ENCODE data around the gene ALKAL2.
"Not testable (repeated sequence)": the region's sequence is repeated elsewhere in the genome, so short reads cannot be mapped to it uniquely, and the experiment has no call there.

Gene ALKAL2, protein sequence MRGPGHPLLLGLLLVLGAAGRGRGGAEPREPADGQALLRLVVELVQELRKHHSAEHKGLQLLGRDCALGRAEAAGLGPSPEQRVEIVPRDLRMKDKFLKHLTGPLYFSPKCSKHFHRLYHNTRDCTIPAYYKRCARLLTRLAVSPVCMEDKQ

DNA sequence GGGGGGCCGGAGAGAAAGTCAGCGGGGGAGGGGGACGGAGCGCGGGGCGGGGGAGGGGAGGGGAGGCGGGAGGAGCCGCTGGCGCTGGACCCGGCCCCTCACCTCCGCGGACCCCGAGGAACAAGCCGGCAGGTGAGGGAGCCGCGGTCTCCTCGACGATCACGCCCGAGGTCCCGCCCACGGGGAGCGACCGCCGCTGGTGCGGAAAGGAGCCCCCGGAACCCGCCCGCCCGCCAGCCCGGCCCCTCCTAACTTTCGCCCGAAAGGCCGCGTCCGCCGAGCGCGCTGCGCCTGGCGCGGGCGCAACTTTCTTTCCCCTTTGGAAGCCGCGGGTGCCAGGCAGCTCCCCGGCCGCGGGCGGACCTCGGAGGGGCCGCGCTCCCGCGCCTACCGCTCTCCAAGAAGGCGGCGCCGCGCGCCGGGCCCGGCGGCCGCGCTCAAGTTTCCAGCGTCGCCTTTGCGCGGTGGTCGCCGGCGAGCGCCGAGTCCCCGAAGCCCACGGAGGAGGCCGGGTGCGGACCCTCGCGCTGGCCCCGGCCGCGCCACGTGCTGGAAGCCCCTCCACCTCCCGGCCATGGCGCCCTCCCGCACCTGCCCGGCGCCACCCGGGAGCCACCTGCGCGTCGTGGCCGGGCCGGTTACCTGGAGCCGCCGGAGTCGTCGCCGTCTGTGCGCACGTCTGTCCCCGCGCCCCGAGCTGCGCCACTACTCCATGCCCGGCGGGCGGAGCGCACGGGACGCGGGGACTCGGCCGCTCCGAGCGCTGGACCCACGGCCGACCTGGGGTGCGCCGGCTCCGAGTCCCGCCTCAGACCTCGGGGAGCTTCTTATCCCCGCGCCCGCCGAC lies at the start of gene ALKAL2:
ALKAL2 (minus strand) TSS at position 181 of the 847 bp plus-strand sequence. CDS start 256 bp downstream, outside the sequence.
- no peak for TF ChIP-seq CTCF (conservative IDR thresholded peaks at IDR 0.05; ENCODE audit: control insufficient read depth, insufficient read depth, low read depth, low read length)
- no peak for DNase-seq (ENCODE audit: low read depth)
- H3K4me3 ChIP-seq (ENCODE audit: control insufficient read depth, low read depth, low read length), result no peak within 1 kb of the TSS

DNA sequence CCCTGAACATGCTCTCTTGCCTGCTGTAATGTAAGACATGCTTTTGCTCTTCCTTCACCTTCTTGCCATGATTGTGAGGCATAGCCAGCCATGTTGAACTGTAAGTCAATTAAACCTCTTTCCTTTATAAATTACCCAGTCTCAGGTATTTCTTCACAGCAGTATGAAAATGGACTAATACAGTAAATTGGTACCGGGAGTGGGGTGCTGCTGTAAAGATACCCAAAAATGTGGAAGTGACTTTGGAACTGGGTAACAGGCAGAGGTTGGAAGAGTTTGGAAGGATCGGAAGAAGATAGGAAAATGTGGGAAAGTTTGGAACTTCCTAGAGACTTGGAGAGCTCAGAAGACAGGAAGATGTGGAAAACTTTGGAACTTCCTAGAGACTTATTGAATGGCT lies 49.1 kb upstream of the ALKAL2 start:
- DNase-seq (ENCODE audit: low read depth); H3K4me3 ChIP-seq (ENCODE audit: control insufficient read depth, low read depth, low read length): not testable (repeated sequence)

DNA sequence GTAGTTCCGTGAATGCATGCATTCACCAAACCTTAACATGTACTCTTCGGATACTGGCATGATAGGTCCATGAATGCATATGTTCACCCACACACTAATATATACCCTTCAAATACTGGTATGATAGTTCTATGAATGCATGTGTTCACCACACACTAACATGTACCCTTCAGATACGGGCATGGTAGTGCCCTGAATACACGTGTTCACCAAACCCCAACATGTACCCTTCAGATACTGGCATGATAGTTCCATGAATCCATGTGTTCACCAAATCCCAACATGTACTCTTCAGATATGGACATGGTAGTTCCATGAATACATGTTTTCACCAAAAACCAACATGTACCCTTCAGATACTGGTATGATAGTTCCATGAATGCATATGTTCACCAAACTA lies 48.5 kb upstream of the ALKAL2 start:
- TF ChIP-seq CTCF (conservative IDR thresholded peaks at IDR 0.05; ENCODE audit: control insufficient read depth, insufficient read depth, low read depth, low read length), result no peak
- H3K4me3 ChIP-seq (ENCODE audit: control insufficient read depth, low read depth, low read length), result no peak overlapping the region
- DNase-seq (ENCODE audit: low read depth), result no peak

DNA sequence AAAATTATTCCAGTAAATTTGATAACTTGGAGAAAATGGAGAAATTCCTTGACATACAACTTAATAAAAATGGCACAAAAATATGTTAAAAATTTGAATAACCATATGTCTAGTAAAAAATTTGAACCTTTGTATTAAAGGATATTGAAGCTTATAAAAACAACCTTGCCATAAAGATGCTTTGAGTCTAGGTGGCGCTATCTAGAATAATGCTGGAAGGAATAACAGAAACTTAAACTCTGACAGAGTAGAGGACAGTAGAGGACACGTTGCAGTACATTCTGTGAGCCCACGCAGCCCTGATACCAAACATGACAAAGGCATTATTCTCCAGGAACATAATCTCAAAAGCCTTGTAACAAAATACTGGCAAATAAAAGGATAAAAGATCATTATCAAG lies 44.7 kb upstream of the ALKAL2 start:
- no peak for DNase-seq (ENCODE audit: low read depth)
- TF ChIP-seq CTCF (conservative IDR thresholded peaks at IDR 0.05; ENCODE audit: control insufficient read depth, insufficient read depth, low read depth, low read length), result no peak
- no peak overlapping the region for H3K4me3 ChIP-seq (ENCODE audit: control insufficient read depth, low read depth, low read length)

DNA sequence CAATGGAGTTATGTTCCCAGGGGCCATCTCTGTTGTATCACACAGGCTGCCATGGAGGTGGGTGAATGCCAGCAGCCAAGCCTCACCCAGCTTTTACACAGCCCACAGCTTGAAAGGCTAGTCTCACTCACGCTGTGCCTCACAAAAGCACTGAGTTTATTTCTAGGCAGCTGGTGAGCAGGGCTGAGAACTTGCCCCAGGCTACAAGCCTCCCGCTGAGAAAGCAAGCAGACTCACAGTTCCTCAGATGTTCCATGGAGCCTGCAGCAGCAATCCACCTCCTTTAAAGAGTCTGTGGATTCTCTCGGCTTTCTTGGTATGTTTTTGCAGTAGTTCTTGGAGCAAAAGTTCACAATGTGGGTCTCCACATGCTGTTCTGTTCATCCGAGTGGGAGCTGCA lies 40.9 kb upstream of the ALKAL2 start:
- H3K4me3 ChIP-seq (ENCODE audit: control insufficient read depth, low read depth, low read length), result no peak overlapping the region
- DNase-seq (ENCODE audit: low read depth), result no peak
- TF ChIP-seq CTCF (conservative IDR thresholded peaks at IDR 0.05; ENCODE audit: control insufficient read depth, insufficient read depth, low read depth, low read length), result no peak

DNA sequence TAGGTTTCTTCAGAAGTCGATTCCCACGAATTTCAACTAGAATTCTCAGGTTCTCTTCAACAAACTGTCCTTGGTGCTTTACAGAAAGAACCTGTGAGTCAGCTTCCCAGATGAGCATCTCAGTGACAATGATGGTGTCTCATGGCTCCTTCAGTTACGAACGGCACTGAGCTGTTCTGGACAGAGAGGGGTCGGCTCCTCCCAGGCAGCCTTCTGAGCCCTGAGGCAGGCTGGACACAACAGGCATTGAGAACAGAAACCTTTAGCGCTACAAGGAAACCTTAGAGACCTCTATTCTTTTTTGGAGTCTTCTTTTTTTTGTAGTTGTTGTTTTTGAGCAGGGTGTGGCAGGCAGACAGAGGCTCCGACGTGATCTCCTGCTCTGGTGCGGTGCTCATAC lies 35.1 kb upstream of the ALKAL2 start:
- TF ChIP-seq CTCF (conservative IDR thresholded peaks at IDR 0.05; ENCODE audit: control insufficient read depth, insufficient read depth, low read depth, low read length), result no peak
- DNase-seq (ENCODE audit: low read depth), result no peak
- H3K4me3 ChIP-seq (ENCODE audit: control insufficient read depth, low read depth, low read length), result no peak overlapping the region

GRCh38 chr2:322326-322725 lies 34.4 kb upstream of the ALKAL2 start:
- no peak overlapping the region for H3K4me3 ChIP-seq (ENCODE audit: control insufficient read depth, low read depth, low read length)

More at GRCh38 chr2:322326-322725, 34.4 kb upstream of the ALKAL2 start:
- TF ChIP-seq CTCF (conservative IDR thresholded peaks at IDR 0.05; ENCODE audit: control insufficient read depth, insufficient read depth, low read depth, low read length), result no peak
- no peak for DNase-seq (ENCODE audit: low read depth)

All from fibroblast of mammary gland (primary cell).